ENCODE results near the gene C6orf89.

DNA sequence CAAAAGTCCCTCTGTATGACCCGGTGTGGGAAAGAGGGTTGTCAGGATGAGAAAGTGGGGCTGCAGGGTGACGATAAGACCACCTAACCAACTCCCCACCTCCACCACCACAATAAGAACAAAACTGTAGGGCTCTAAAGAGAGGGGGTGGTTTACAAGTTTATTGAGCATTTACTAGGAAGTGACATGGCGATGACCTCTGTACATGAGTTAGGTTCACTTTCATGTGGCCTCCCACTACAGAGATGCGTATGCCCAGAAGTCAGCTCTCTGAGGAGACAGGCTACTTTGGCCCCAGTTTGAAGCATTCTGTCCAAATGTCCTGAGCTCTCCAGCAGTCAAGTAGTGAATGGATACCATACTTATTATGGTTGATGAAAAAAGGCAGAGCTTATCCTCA is 40.1 kb downstream of the C6orf89 start:
- TF ChIP-seq POLR2A (IDR thresholded peaks at IDR 0.05) = no peak
- TF ChIP-seq, protein P1, sequence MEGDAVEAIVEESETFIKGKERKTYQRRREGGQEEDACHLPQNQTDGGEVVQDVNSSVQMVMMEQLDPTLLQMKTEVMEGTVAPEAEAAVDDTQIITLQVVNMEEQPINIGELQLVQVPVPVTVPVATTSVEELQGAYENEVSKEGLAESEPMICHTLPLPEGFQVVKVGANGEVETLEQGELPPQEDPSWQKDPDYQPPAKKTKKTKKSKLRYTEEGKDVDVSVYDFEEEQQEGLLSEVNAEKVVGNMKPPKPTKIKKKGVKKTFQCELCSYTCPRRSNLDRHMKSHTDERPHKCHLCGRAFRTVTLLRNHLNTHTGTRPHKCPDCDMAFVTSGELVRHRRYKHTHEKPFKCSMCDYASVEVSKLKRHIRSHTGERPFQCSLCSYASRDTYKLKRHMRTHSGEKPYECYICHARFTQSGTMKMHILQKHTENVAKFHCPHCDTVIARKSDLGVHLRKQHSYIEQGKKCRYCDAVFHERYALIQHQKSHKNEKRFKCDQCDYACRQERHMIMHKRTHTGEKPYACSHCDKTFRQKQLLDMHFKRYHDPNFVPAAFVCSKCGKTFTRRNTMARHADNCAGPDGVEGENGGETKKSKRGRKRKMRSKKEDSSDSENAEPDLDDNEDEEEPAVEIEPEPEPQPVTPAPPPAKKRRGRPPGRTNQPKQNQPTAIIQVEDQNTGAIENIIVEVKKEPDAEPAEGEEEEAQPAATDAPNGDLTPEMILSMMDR (IDR thresholded peaks at IDR 0.05) = no peak
- TF ChIP-seq POLR2AphosphoS5 (IDR thresholded peaks at IDR 0.05; ENCODE audit: insufficient read depth in 1 of 2, low read depth in 1 of 2) = no peak

Data from vagina (tissue), 2 donors.